Activated T-helper 2 cell treated with anti-CD3 and anti-CD28 coated beads, Interferon-gamma antibody, Interleukin-2, Interleukin-4, amounts not matched to agents 10 μg/mL and 5 μg/mL and 100 μg/mL, durations not matched to agents 14 hours and 24 hours and 36 hours (primary cell): ENCODE data around the gene BICRA. TPM values are rescaled to one million over a fixed set of nuclear protein-coding genes. Genes with fewer than 3 reads are reported as not detected.
"Not testable (repeated sequence)": the region's sequence is repeated elsewhere in the genome, so short reads cannot be mapped to it uniquely, and the experiment has no call there.

Experiments used
- DNase-seq: peaks from one replicate; pipeline ENCODE4 v3.0.0; 2021; ENCODE audit warnings: low spot score
- H3K27ac Mint-ChIP-seq: one replicate; pipeline ENCODE4 v1.8.0; 2021; ENCODE audit warnings: mixed read lengths
- H3K27me3 Mint-ChIP-seq: one replicate; pipeline ENCODE4 v1.8.0; 2021; ENCODE audit warnings: low read depth, mixed read lengths
- H3K36me3 Mint-ChIP-seq: one replicate; pipeline ENCODE4 v1.8.0; 2021; ENCODE audit warnings: low read depth, mixed read lengths
- H3K4me1 Mint-ChIP-seq: one replicate; pipeline ENCODE4 v1.8.0; 2021; ENCODE audit warnings: low read depth, mixed read lengths
- H3K4me3 Mint-ChIP-seq: one replicate; pipeline ENCODE4 v1.8.0; 2021; ENCODE audit warnings: low read depth, mild to moderate bottlenecking, moderate library complexity, mixed read lengths
- H3K9me3 Mint-ChIP-seq: one replicate; pipeline ENCODE4 v1.8.0; 2021; ENCODE audit warnings: mixed read lengths
- intact Hi-C: fragments of 100-400 bp; cut with micrococcal nuclease; formaldehyde crosslinking; loops from one replicate; pipeline ENCODE4 v1.15.1; 2023
- total RNA-seq: library from RNA; stranded (reverse); gene quantifications from 2 replicates; pipeline ENCODE4 v1.2.3, GENCODE V29; 2022

Gene BICRA
- total RNA-seq, 1 donor from 2014 or later = 12.2 TPM

DNA sequence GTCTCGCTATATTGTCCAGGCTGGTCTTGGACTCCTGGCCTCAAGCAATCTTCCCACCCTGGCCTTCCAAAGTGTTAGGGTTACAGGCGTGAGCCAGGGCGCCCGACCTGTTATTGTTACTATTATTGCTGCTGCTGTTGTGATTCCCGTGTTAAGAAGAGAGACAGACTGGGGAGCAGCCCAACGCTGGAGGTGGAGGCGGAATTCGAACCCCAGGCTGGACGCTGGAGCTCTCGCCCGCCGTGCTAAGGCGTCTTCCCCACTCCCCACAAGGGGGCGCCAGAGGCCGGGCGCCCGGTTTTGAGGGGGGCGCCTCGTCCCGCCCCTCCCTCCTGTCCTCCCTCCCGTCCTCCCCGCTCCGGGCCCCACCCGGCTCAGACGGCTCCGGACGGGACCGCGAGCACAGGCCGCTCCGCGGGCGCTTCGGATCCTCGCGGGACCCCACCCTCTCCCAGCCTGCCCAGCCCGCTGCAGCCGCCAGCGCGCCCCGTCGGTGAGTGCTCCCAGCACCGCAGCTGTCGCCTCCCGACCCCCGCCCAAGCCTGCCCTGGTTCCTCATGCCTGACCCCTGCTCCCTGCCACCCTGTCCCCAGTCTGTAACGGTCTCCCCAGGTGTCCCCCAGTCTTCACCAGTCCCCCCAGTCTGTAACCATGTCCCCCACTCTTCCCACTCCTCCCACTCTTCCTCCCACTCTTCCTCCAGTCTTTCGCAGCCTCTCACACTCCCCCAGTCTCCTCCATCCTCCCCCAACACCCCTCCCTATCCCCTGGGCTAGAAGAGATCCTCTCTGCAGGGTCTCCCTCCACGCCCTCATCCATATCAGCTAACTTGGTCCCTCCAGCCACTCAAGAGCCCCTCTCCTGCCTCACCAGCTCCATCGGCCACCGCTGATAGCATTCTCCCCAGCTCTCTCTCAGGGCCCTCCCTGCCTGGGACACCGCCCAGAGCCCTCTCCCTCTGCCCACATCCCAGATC, 104.4 kb downstream of the BICRA start, which contains the start of gene EHD2:
EHD2 (plus strand) TSS at position 377 of the 976 bp plus-strand sequence. CDS start 3,191 bp downstream, outside the sequence.
- Mint-ChIP-seq H3K9me3 (no peaks in the 10 kb centered on the region), H3K27ac (no peak within 1 kb of the TSS), H3K27me3 (peaks cover 23% of the 10 kb centered on the region), H3K4me1 (no peaks in the 10 kb centered on the region), H3K36me3 (no peaks in the 10 kb centered on the region), H3K4me3 (peak within 1 kb of the TSS; percentile 31)
- DNase-seq = no peak
- intact Hi-C loops = loop anchor here (1.0 to 10.0 kb wide), 2 partner anchors 30 to 71 kb away; no protein-coding TSS in a partner anchor

DNA sequence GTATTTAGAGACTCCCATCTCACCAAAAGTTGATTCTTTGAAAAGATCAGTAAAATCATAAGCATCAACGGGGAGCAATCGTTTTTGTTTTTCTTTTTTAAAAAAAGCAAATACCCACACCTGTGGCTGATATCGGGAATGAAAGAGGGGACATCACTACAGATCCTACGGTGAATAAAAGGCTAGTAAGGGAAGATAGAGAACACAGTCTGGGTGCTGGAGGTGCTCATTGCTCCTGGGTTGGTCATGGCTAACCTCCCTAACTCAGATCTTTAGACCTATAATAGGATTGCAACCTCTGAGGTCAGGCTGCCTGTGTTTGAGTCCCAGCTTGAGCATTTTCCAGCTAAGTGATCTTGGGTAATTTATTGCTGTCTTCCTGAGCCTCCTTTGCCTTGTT, 105.4 kb downstream of the BICRA start:
- no peak overlapping the region for H3K27ac Mint-ChIP-seq
- no peaks in the 10 kb centered on the region for H3K9me3 Mint-ChIP-seq
- no peaks in the 10 kb centered on the region for H3K36me3 Mint-ChIP-seq
- no peak overlapping the region for H3K4me3 Mint-ChIP-seq
- intact Hi-C loops = loop anchor here (10.0 kb wide), 1 partner anchor 70 kb away; no protein-coding TSS in a partner anchor
- no peaks in the 10 kb centered on the region for H3K4me1 Mint-ChIP-seq
- no peak for DNase-seq
- H3K27me3 Mint-ChIP-seq = peaks cover 23% of the 10 kb centered on the region

DNA sequence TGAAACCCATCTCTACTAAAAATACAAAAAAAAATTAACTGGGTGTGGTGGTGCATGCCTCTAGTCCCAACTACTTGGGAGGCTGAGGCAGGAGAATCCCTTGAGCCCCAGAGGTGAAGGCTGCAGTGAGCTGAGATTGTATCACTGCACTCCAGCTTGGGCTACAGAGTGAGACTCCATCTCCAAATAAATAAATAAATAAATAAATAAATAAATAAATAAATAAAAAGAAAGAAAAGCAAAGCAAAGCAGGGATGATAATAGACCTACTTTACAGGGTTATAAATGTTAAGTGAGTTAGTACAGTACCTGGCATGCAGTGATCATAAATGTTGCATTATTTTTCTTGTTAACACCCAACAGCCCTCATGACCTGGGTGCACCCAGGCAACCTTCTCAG, 105.9 kb downstream of the BICRA start:
- not testable (repeated sequence) for H3K27ac Mint-ChIP-seq, H3K4me3 Mint-ChIP-seq, DNase-seq, H3K36me3 Mint-ChIP-seq, H3K9me3 Mint-ChIP-seq, H3K4me1 Mint-ChIP-seq
- intact Hi-C loops = loop anchor here (10.0 kb wide), 1 partner anchor 70 kb away; no protein-coding TSS in a partner anchor
- H3K27me3 Mint-ChIP-seq = peaks cover 23% of the 10 kb centered on the region

DNA sequence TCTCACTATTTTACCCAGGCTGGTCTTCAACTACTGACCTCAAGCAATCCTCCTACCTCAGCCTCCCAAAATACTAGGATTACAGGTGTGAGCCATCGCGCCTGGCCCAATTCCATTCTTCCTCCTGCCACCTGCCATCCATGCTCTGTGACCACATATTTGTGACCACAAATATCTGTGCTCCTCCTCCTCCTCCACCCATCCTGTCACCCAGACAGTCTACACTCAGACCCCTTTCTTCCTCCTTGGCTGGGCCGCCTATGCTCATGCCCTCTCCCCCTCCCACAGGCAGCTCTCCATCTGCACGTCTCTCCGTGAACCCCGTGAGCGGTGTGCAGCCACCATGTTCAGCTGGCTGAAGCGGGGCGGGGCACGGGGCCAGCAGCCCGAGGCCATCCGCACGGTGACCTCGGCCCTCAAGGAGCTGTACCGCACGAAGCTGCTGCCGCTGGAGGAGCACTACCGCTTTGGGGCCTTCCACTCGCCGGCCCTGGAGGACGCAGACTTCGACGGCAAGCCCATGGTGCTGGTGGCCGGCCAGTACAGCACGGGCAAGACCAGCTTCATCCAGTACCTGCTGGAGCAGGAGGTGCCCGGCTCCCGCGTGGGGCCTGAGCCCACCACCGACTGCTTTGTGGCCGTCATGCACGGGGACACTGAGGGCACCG, 107.5 kb downstream of the BICRA start:
- no peaks in the 10 kb centered on the region for H3K36me3 Mint-ChIP-seq
- intact Hi-C loops = loop anchor here (10.0 kb wide), 1 partner anchor 68 kb away; no protein-coding TSS in a partner anchor
- H3K4me3 Mint-ChIP-seq = no peak overlapping the region
- no peak for DNase-seq
- no peaks in the 10 kb centered on the region for H3K4me1 Mint-ChIP-seq
- H3K27ac Mint-ChIP-seq = no peak overlapping the region
- peaks cover 23% of the 10 kb centered on the region for H3K27me3 Mint-ChIP-seq
- H3K9me3 Mint-ChIP-seq = no peaks in the 10 kb centered on the region

DNA sequence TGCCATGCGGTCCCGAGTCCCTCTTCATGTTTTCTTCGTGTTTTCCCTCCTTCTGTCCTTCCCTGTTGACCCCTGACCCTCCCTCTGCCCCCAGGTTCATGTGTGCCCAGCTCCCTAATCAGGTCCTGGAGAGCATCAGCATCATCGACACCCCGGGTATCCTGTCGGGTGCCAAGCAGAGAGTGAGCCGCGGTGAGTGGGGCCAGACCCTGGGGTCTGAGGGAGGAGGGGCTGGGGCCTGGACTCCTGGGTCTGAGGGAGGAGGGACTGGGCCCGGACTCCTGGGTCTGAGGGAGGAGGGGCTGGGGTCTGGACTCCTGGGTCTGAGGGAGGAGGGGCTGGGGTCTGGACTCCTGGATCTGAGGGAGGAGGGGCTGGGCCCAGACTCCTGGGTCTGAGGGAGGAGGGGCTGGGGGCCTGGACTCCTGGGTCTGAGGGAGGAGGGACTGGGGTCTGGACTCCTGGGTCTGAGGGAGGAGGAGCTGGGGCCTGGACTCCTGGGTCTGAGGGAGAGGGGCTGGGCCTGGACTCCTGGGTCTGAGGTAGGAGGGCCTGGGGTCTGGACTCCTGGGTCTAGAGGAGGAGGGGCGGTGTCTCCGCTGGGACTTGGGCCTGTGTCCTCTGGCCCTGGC, 109.6 kb downstream of the BICRA start:
- DNase-seq, H3K9me3 Mint-ChIP-seq, H3K36me3 Mint-ChIP-seq, H3K4me1 Mint-ChIP-seq, H3K4me3 Mint-ChIP-seq, H3K27ac Mint-ChIP-seq: not testable (repeated sequence)
- intact Hi-C loops = loop anchor here (10.0 kb wide), 1 partner anchor 66 kb away; no protein-coding TSS in a partner anchor
- H3K27me3 Mint-ChIP-seq = peaks cover 14% of the 10 kb centered on the region

DNA sequence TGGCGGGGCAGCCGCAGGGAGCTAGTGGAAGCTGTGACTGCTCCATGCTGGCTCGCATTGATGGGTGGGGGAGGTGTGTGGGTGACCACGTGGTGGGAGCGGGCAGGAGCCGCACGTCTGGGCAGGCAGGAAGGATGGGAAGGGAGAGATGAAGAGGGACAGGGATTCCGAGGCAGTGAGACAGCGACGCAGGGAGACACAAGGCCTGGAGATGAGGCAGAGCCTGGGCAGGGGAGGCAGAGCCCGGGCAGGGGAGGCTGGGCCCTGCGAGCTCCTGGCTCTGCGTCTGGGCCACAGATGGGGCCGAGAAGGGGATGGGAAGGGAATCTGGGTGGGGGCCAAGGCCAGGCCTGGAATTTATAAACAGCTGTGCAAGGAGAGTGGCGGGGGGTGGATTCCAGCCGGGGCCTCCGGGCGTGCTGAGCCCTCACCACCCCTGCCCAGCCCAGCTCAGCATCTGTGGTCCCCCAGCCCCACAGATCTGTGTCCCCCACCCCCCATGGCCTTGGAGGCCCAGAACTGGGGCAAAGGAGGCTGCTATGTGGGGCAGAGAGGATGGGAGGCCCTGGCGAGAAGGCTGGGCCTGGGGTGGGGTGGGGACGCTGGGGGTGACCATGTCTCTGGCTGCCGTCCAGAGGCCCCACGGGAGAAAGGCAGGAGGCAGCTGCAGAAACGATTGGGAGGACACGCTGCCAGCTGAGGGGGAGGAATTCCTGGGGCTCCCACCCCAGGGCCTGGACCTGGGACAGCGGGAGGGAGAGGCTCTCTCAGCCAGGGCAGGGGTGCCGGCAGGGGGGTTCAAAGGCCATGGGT, 110.3 kb downstream of the BICRA start:
- no peak overlapping the region for H3K27ac Mint-ChIP-seq
- DNase-seq = no peak
- no peaks in the 10 kb centered on the region for H3K36me3 Mint-ChIP-seq
- no peak overlapping the region for H3K4me3 Mint-ChIP-seq
- no peaks in the 10 kb centered on the region for H3K4me1 Mint-ChIP-seq
- peaks cover 7% of the 10 kb centered on the region for H3K27me3 Mint-ChIP-seq
- intact Hi-C loops = loop anchor here (10.0 kb wide), 1 partner anchor 66 kb away; no protein-coding TSS in a partner anchor
- no peaks in the 10 kb centered on the region for H3K9me3 Mint-ChIP-seq

DNA sequence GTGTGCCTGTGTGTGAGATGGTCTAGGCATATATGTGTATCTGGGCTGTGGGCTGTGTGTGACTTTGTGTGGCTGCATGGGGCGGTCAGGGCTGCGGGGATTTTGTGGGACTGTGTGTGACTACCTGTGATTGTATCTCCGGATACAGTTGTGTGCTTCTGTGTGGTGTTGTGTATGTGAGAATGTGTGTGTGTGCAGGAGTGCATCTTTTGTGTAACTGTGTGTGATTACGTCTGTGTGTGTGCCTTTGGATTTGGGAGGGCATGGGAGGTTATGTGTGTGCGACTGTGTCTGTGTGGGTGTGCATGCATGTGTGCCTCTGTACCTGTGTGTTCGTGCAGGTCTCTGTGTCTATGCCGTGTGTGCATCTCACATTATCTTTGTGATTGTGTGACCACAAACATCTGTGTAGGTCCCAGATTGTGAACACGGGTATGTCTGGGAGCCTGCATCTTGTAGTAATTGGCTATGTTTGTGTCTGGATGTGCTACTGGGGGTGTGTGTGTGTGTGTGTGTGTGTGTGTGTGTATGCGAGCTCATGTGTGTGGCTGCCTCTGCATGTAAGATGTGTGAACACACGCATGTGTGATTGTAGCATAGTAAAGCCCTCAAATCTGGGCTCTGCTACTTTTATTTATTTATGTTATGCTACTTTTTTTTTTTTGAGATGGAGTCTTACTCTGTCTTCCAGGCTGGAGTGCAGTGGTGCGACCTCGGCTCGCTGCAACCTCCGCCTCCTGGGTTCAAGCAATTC, 111.9 kb downstream of the BICRA start:
- H3K4me1 Mint-ChIP-seq = no peaks in the 10 kb centered on the region
- intact Hi-C loops = no loop called here

DNA sequence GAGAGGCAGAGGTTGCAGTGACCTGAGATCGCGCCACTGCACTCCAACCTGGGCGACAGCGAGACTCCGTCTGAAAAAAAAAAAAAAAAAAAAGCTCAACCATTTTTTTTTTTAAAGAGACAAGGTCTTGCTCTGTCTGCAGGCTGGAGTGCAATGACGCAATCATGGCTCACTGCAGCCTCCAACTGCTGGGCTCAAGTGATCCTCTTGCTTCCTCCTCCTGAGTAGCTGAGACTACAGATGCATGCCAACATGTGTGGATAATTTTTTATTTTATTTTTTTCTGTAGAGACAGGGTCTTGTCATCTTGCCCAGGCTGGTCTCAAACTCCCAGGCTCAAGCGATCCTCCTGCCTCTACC, 114.6 kb downstream of the BICRA start:
- intact Hi-C loops = no loop called here
- Mint-ChIP-seq H3K4me3 (no peak overlapping the region), H3K27ac (no peak overlapping the region), H3K27me3 (peaks cover 4% of the 10 kb centered on the region), H3K4me1 (peaks cover 3% of the 10 kb centered on the region), H3K36me3 (no peaks in the 10 kb centered on the region), H3K9me3 (no peaks in the 10 kb centered on the region)
- DNase-seq = no peak

More for the DNA sequence above, 111.9 kb downstream of the BICRA start:
- Mint-ChIP-seq H3K27ac (no peak overlapping the region), H3K4me3 (no peak overlapping the region), H3K27me3 (no peaks in the 10 kb centered on the region), H3K36me3 (no peaks in the 10 kb centered on the region), H3K9me3 (no peaks in the 10 kb centered on the region)
- no peak for DNase-seq

DNA sequence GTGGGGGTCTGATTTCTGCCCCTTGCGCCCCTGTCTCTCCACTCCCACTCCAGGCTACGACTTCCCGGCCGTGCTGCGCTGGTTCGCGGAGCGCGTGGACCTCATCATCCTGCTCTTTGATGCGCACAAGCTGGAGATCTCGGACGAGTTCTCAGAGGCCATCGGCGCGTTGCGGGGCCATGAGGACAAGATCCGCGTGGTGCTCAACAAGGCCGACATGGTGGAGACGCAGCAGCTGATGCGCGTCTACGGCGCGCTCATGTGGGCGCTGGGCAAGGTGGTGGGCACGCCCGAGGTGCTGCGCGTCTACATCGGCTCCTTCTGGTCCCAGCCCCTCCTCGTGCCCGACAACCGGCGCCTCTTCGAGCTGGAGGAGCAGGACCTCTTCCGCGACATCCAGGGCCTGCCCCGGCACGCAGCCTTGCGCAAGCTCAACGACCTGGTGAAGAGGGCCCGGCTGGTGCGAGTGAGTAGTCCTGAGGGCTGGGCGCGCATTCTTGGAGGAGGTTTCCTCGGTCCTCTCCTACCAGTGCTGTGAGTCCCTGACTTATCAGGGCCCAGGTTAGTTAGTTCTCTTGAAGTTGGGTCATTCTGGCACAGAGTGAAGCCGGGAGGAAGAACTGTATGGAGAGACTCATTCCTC, 116.9 kb downstream of the BICRA start:
- Mint-ChIP-seq H3K4me1 (peaks cover 14% of the 10 kb centered on the region), H3K4me3 (no peak overlapping the region), H3K27me3 (peaks cover 4% of the 10 kb centered on the region), H3K9me3 (no peaks in the 10 kb centered on the region), H3K27ac (no peak overlapping the region), H3K36me3 (no peaks in the 10 kb centered on the region)
- intact Hi-C loops = no loop called here
- no peak for DNase-seq

DNA sequence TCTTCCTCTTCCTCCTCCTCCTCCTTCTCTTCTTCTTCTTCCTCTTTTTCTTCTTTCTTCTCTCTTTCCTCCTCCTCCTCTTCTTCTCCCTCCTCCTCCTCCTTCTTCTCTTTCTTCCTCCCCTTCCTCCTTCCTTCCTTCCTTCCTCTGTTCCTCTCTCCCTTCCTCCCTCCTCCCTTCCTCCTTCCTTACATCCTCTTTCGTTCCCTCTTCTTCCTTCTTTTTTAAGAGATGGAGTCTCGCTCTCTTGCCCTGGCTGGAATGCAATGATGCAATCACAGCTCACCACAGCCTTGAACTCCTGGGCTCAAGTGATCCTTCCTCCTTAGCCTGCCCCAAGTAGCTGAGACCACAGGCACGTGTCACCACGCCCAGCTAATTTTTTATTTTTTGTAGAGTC, 117.5 kb downstream of the BICRA start:
- no peaks in the 10 kb centered on the region for H3K9me3 Mint-ChIP-seq
- H3K4me3 Mint-ChIP-seq = no peak overlapping the region
- H3K27ac Mint-ChIP-seq = no peak overlapping the region
- peaks cover 14% of the 10 kb centered on the region for H3K4me1 Mint-ChIP-seq
- intact Hi-C loops = no loop called here
- H3K27me3 Mint-ChIP-seq = peaks cover 4% of the 10 kb centered on the region
- H3K36me3 Mint-ChIP-seq = no peaks in the 10 kb centered on the region
- no peak for DNase-seq

DNA sequence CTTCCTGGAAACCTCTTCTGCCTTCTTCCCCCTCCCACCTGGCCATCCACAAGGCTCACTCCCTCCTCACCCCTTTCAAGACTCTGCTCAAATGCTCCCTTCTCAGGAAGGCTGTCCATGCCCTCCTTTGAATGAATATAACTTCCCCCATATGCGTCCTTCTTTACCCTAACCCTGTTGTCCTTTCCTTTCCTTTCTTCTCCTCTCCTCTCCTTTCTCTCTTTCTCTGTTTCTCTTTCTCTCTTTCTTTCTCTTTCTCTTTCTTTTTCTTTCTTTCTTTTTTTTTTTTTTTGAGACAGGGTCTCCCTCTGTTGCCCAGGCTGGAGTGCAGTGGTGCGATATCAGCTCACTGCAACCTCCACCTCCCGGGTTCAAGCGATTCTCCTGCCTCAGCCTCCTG, 119.4 kb downstream of the BICRA start:
- intact Hi-C loops, H3K36me3 Mint-ChIP-seq, H3K27me3 Mint-ChIP-seq, H3K9me3 Mint-ChIP-seq, H3K4me3 Mint-ChIP-seq, DNase-seq: not testable (repeated sequence)
- peak overlapping the region; percentile 14 for H3K27ac Mint-ChIP-seq
- peaks cover 14% of the 10 kb centered on the region for H3K4me1 Mint-ChIP-seq
